Measurements from ENCODE around the gene BMPR1A.

BMPR1A gene

GRCh38 chr10:86756511-86757112, at the start of gene BMPR1A:
Gene BMPR1A, plus strand, starts transcription at chr10:86756619. Its CDS starts 119,400 bp downstream, at chr10:86876019.
- DNase-seq: no peak

GRCh38 chr10:86706977-86707376, 49.4 kb upstream of the BMPR1A start:
- no peak for DNase-seq

DNA sequence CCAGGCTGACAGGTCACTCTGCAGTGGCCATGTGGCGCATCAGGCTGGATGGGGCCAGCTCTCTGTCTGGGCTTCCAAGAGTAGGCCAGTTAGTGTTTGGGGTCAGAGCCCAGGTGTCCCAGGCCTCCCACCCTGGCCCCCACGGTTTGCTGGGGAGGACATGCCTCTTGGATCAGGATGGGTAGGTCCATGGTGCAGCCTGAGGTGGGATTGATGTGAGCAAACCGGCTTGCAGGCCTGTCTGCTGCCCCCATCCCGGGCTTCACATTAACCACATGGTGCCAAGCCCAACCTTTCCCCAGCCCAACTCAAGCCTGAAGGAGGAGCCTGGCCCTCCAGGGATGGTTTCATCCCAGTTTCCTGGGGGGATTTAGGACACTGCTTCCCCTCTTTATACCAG, 48.9 kb upstream of the BMPR1A start:
- DNase-seq: no peak

DNA sequence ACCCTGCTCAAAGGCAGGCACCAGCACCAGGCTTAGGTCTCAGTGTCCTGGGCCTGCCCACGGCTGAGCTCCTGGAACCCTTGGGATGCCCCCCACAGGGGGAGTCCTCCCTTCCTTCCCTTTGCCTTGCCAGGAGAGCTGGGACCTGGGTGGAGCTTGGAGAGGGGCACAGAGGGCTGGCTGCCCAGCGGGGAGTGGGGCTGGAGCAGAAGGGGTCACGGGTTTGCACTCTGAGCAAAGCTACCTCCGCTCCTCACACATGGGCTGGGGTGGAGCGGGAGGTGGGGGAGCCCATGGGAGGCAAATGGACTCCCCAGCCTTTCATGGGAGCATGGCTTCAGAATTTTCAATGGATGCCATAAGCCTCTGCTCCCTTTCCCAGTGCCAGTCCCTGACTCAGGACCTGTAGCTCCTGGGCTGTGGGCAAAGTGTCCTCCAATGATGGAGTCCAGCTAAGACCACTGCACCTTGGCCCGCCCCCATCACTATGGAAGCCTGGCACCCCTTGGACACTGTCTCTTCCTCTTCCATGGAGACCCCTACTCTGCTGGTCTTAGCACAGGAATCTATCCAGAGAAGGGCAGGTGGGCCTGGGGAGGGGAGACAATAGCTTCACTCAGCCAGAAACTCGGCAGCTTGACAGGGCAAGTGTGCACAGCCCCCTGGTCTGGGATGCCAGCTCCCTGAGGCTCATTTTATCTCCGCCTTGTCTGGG, 48.2 kb upstream of the BMPR1A start:
- no peak for DNase-seq

DNA sequence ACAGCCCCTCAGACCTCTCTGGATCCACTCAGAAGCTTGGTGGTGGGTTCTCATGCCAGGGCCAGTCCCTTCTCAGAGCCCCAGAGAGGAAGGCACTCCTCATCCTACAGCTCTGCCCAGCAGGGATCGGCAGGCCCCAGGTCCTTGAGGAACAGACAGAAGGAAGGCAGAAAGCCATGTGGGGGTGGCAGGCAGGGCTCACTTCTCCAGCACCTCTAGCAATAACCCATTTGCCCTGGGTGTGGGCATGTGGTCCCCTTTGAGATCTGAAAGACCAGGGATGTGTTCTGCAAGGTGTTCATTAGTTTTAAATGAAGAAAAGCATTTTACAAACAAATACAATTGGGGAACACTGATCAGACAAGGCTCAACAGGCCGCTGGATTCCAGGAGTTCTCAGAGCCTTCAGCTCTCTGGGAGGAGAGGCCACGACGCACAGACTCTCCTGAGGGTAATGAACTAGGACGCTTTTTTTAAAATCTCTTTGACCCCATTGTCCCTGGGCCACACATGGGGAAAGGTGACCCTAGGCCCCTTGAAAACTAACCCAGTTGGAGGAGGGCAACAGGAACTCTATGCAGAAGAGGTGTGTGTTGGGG, 47.5 kb upstream of the BMPR1A start:
- no peak for DNase-seq

DNA sequence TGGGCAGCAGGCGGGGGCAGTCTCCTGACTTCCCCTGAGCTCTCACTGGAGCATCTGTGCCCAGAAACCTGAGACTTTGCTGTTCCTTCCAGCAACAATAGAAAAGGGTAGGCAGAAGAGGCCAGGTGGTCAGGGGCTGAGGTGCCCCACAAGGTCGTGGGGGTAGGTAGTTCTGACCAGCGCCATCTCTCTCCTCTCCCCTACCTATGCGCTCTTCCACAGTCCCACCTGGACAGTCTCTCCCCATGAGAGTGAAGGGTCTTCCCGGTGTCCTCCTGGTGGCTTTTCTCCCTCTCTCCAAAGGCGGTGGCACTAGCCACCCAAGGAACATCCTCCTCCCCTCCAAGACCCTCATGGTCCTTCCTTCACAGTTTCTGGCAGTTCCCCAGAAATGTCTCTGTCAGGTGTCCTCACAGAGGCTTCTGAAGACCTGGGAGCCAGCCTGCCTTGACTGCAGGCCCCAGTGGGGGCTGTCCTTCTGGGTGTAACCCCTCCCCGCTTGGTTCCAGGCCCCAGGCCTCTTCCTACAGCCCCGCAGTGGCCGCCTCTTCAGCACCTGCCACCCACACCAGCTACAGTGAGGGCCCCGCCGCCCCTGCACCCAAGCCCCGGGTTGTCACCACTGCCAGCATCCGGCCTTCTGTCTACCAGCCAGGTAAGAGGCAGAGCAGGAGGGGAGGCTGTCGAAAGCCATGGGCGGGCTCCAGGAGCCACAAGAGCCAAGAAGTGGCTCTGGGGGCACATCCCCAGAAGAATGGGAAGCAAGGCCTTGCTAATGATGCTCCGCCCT, 46.8 kb upstream of the BMPR1A start:
- DNase-seq: no peak

GRCh38 chr10:86710987-86711512, 45.4 kb upstream of the BMPR1A start:
- peak; percentile 83 for DNase-seq

DNA sequence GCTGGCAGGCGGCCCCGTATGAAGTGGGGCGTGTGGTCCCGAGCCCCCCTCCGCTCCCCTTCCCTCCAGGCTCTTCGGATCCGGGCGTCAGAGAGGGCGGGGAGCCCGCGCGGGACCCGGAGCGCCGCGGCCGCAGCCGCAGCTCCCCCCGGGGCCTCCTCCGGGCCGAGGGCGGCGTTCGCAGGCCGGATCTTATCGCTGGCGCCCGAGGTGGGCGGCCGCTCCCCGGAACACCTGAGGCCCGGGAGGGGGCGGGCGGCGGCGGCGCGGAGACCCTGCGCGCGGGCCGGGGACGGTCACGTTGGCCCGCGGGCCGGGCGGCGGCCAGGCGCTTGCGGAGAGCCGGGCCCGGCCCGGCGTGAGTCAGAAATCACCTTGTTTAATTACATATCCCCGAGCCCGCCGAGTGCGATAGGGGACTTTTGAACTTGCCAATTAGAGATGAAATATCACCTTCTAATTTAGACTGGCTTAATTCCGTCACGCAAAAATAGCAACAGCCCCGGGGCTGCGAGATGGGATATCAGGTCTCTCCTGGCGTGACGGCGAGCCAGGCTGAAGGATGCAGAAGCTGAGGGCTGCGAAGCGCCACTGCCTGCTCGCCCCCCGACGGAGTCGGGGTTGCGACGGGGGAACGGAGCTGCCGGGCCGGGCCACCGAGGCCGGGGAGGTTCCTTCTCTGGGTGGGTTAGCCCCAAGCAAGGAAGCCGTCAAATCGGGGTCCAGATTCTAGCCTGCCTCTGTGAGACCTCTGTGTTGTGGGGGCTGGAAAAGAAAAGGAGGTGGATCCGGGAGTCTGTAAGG, 44.7 kb upstream of the BMPR1A start:
- DNase-seq: peak; percentile 56

DNA sequence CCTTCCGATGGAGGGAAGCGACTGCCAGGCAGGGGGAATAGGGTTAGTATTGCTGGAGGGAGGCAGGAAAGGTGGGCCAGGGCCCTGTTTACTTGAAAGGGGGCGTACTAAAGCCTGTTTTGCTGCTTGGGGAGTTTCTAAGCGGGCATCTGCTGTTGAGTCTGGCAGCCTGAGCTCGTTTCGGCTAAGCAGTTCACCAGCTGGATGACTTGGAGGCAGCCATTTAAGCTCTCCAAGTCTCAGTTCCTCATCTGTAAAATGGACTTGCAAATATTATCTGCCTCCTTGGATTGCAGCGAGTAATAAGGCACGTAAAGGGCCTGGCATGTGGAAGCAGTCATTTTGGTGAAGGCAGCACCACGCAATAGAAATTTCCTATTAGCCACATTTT, 44.1 kb upstream of the BMPR1A start:
- DNase-seq: no peak

GRCh38 chr10:86715156-86715795, 41.1 kb upstream of the BMPR1A start:
- DNase-seq: no peak

DNA sequence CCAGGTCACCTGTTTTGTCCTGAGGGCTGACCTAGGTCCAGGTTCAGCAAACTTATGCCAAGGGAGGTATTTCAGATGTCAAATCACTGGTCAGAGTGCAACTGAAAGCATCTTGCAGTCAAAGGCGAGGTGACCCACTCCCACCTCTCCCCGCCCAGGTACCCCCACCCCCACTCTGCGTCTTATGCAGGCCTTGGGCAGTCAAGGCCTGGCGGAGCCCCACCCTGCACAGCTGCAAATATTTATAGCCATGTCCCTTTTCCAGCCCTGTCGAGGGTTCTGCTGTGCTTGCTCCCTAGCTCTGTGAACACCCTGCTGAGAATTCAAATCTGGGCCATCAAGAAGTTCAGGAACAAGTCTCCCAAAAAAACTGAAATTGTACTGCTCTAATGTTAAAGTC, 40.6 kb upstream of the BMPR1A start:
- no peak for DNase-seq

DNA sequence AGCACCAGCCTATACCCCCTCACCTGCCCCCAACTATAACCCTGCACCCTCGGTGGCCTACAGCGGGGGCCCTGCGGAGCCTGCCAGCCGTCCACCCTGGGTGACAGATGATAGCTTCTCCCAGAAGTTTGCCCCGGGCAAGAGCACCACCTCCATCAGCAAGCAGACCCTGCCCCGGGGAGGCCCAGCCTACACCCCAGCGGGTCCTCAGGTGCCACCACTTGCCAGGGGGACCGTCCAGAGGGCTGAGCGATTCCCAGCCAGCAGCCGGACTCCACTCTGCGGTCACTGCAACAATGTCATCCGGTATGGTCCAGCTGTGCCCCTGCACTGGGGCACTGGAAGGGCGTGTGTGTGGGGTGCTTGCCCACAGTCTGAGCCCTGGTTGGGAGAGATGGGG, 40.0 kb upstream of the BMPR1A start:
- DNase-seq: no peak

GRCh38 chr10:86718556-86718955, 37.9 kb upstream of the BMPR1A start:
- no peak for DNase-seq

DNA sequence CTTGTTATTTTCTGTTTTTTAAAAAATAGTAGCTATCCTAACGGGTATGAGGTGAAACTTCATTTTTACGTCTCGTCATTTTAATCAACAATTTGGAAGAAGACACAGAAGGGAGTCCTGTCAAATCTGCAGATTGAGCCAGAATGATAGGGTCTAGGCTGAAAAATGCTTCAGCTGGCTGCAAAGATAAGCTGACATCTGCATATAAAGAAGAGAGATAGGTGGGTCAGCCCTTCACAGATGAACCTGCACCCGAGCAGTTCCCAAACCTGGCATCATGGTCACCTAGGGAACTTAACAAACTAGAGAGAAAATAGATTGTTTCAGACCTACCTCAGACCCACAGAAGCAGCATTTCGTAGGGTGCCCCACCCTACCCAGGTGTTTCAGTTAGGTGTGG, 35.2 kb upstream of the BMPR1A start:
- no peak for DNase-seq

- no peak for DNase-seq
These were observed 33.4 kb upstream of the BMPR1A start for GRCh38 chr10:86723009-86723408.

DNA sequence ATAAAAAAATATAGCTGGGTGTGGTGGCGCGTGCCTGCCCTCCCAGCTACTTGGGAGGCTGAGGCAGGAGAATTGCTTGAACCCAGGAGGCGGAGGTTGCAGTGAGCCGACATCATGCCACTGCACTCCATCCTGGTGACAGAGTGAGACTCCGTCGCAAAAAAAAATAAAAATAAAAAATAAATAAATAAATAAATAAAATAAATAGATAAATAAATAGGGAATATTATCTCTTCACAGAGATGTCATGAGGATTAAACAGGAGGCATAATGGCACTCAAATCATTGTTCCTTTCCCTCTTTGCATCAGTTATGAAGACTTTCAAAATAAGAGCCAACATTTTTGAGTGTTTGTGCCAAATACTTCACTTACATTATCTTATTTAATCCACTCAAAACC, 32.0 kb upstream of the BMPR1A start:
- DNase-seq: no peak

GRCh38 chr10:86725980-86726676, 30.3 kb upstream of the BMPR1A start:
- no peak for DNase-seq

DNA sequence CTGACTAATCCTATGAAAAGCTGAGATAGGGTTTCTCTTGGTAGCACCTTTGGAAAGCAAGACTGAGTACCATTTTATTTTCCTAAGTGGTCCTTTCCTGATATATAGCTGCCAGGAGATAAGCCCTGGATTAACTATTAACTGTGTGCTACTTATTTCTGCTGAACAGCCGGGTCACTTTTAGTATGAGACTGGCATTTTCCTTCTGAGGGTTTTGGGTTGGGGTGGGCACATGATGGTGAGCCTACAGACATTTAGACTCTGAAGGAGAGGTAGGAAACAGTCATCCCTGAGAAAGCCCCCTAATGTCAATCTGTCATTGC, 29.8 kb upstream of the BMPR1A start:
- no peak for DNase-seq

DNA sequence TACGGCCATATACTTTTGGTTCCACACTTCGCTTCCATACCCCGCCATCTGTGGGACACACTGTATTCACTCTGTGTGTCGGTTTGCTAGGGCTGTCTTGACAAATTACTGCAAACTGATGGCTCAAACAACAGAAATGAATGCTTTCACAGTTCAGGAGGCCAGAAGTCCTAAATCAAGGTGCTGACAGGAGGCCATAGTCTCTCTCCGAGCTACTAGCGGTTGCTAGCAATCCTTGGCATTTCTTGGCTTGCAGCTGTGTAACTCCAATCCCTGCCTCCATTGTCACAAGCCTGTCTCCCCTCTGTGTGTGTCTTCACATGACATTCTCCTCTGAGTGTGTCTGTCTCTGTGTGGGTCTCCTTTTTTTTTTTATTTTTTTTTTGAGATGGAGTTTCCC, 28.9 kb upstream of the BMPR1A start:
- DNase-seq: no peak

DNA sequence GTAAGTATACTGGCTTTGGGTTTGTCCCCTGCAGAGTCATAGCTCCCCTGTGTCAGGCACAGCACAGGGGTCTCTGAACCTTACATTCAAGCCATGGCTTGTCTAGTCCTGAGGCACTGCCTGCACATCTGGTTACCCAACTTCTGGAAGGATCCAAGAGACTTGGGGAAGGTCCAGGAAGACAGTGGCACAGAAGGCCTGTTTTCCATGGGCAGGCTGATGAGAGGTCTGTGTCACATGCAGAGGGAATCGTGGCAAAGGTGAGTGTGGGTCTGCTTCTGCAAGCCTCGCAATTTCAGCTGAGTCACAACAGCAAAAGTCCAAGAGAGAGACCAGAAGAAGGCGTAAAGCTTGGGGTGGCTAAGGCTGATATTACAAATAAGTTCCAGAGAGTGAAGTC, 28.4 kb upstream of the BMPR1A start:
- DNase-seq: no peak

GRCh38 chr10:86729677-86730076, 26.7 kb upstream of the BMPR1A start:
- DNase-seq: no peak

DNA sequence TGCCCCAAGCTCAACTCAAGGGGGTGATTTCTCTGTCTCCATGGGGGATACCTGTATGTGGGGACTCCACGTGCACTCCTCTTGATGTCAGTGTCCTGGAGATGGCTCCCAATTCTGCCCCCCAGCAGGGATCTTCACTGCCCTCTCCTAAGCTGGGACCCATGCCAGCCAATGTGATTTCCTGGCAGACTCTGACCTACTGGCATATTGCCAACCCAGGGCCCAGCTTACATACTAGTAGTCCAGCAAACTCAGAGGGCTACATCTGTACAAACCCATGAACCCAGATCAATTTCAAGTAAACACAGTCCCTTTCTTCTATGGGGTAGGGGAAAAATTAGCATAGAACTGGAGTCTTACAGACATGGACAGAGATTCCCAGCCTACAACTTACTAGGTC, 26.2 kb upstream of the BMPR1A start:
- DNase-seq: no peak

Measured in stimulated activated CD4-positive, alpha-beta T cell treated with anti-CD3 and anti-CD28 coated beads, Interleukin-12 subunit alpha, Interleukin-12 subunit beta, amount 100 ng/mL, for 4 hours (primary cell).